Measurements from ENCODE around the gene ASTN2.

ASTN2 gene

GRCh38 chr9:116623715-116624114 lies 791.1 kb downstream of the ASTN2 start:
- Histone ChIP-seq H4K91ac (ENCODE audit: low read depth, low read length, poor library complexity) (no peak overlapping the region), H3K9ac (ENCODE audit: low read depth, low read length, poor library complexity) (no peak overlapping the region), H3K79me1 (ENCODE audit: low read depth, low read length) (no peaks in the 10 kb centered on the region), H3K27ac (replicated peaks; ENCODE audit: low read length) (no peak overlapping the region), H3K27me3 (ENCODE audit: control insufficient read depth in 3 of 3, insufficient read depth in 3 of 3, low read depth in 1 of 3, low read length in 3 of 3) (no peaks in the 10 kb centered on the region), H2BK15ac (ENCODE audit: low read length) (no peak overlapping the region), H3K4ac (ENCODE audit: low read length) (no peak overlapping the region), H3K14ac (ENCODE audit: low read length) (no peak overlapping the region), H3K4me2 (ENCODE audit: insufficient read depth, low read length, poor library complexity, severe bottlenecking) (no peak overlapping the region), H2BK12ac (ENCODE audit: low read length) (no peak overlapping the region), H2BK120ac (ENCODE audit: low read depth, low read length) (no peak overlapping the region), H3K4me3 (ENCODE audit: low read length in 2 of 2) (no peak overlapping the region), H3K23ac (ENCODE audit: low read depth, low read length, poor library complexity) (no peak overlapping the region), H2AFZ (ENCODE audit: low read length) (no peak overlapping the region), H3K18ac (ENCODE audit: low read length) (no peak overlapping the region), H4K8ac (ENCODE audit: low read depth, low read length) (no peak overlapping the region), H3K9me3 (replicated peaks in 1 of 2; ENCODE audit: control insufficient read depth in 2 of 2, insufficient read depth in 1 of 2, low read depth in 1 of 2, low read length in 2 of 2) (no peaks in the 10 kb centered on the region), H2BK5ac (ENCODE audit: low read length) (no peak overlapping the region), H3K4me1 (ENCODE audit: control insufficient read depth in 2 of 2, insufficient read depth in 1 of 2, low read depth in 1 of 2, low read length in 2 of 2) (no peaks in the 10 kb centered on the region), H3K36me3 (replicated peaks in 1 of 2; ENCODE audit: control insufficient read depth in 2 of 2, insufficient read depth in 2 of 2, low read length in 2 of 2) (no peaks in the 10 kb centered on the region), H2AK5ac (ENCODE audit: low read depth, low read length) (no peak overlapping the region)
- no peak for DNase-seq (ENCODE audit: low spot score)
- WGBS, 2 donors (ENCODE audit: extremely low coverage in 2 of 2, insufficient read length in 2 of 2, insufficient replicate concordance in 1 of 2): no CpG with 5 or more reads among the region's 4 CpGs

DNA sequence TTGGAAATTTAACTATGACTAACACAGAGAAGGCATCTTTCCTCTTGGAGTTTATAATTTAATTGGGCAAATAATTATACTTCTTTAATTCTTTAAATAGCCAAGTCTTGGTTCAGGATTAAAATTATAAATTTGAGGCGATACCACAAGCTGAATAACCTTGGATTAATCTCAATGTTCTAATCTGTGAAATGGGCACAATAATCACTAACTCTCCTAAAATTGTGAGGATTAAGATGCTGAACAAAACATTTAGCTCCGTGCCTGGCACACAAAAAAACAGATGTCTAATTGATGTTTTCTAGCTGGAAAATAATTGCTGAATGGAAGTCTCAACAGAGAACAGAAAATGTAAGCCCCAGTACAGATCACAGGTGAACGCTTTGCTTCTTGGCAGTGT lies 797.5 kb downstream of the ASTN2 start:
- Histone ChIP-seq H4K91ac (ENCODE audit: low read depth, low read length, poor library complexity) (no peak overlapping the region), H3K4me3 (ENCODE audit: low read length in 2 of 2) (no peak overlapping the region), H2BK120ac (ENCODE audit: low read depth, low read length) (no peak overlapping the region), H2AFZ (ENCODE audit: low read length) (no peak overlapping the region), H3K9ac (ENCODE audit: low read depth, low read length, poor library complexity) (no peak overlapping the region), H3K4me2 (ENCODE audit: insufficient read depth, low read length, poor library complexity, severe bottlenecking) (no peak overlapping the region), H3K27ac (replicated peaks; ENCODE audit: low read length) (no peak overlapping the region), H2BK12ac (ENCODE audit: low read length) (no peak overlapping the region), H3K36me3 (replicated peaks in 1 of 2; ENCODE audit: control insufficient read depth in 2 of 2, insufficient read depth in 2 of 2, low read length in 2 of 2) (no peaks in the 10 kb centered on the region), H3K14ac (ENCODE audit: low read length) (no peak overlapping the region), H3K4ac (ENCODE audit: low read length) (no peak overlapping the region), H3K9me3 (replicated peaks in 1 of 2; ENCODE audit: control insufficient read depth in 2 of 2, insufficient read depth in 1 of 2, low read depth in 1 of 2, low read length in 2 of 2) (no peaks in the 10 kb centered on the region), H4K8ac (ENCODE audit: low read depth, low read length) (no peak overlapping the region), H3K4me1 (ENCODE audit: control insufficient read depth in 2 of 2, insufficient read depth in 1 of 2, low read depth in 1 of 2, low read length in 2 of 2) (no peaks in the 10 kb centered on the region), H3K27me3 (ENCODE audit: control insufficient read depth in 3 of 3, insufficient read depth in 3 of 3, low read depth in 1 of 3, low read length in 3 of 3) (no peaks in the 10 kb centered on the region), H2BK15ac (ENCODE audit: low read length) (no peak overlapping the region), H3K79me1 (ENCODE audit: low read depth, low read length) (no peaks in the 10 kb centered on the region), H2BK5ac (ENCODE audit: low read length) (no peak overlapping the region), H2AK5ac (ENCODE audit: low read depth, low read length) (no peak overlapping the region), H3K23ac (ENCODE audit: low read depth, low read length, poor library complexity) (no peak overlapping the region), H3K18ac (ENCODE audit: low read length) (no peak overlapping the region)
- no peak for DNase-seq (ENCODE audit: low spot score)
- WGBS, 2 donors (ENCODE audit: extremely low coverage in 2 of 2, insufficient read length in 2 of 2, insufficient replicate concordance in 1 of 2): no CpG with 5 or more reads among the region's 3 CpGs

- no CpG with 5 or more reads among the region's 5 CpGs for WGBS, 2 donors (ENCODE audit: extremely low coverage in 2 of 2, insufficient read length in 2 of 2, insufficient replicate concordance in 1 of 2)
These were observed 798.4 kb downstream of the ASTN2 start for GRCh38 chr9:116616304-116616914.

GRCh38 chr9:116608064-116608463 lies 806.8 kb downstream of the ASTN2 start:
- H3K79me1 ChIP-seq (ENCODE audit: low read depth, low read length): no peaks in the 10 kb centered on the region
- no peak overlapping the region for H2BK120ac ChIP-seq (ENCODE audit: low read depth, low read length)
- H3K18ac ChIP-seq (ENCODE audit: low read length): no peak overlapping the region
- no peak overlapping the region for H3K9ac ChIP-seq (ENCODE audit: low read depth, low read length, poor library complexity)
- DNase-seq (ENCODE audit: low spot score): no peak
- H2AFZ ChIP-seq (ENCODE audit: low read length): no peak overlapping the region
- H3K4ac ChIP-seq (ENCODE audit: low read length): no peak overlapping the region
- no peak overlapping the region for H2AK5ac ChIP-seq (ENCODE audit: low read depth, low read length)
- no peak overlapping the region for H2BK15ac ChIP-seq (ENCODE audit: low read length)
- no peak overlapping the region for H3K14ac ChIP-seq (ENCODE audit: low read length)
- H4K8ac ChIP-seq (ENCODE audit: low read depth, low read length): no peak overlapping the region
- no peak overlapping the region for H3K23ac ChIP-seq (ENCODE audit: low read depth, low read length, poor library complexity)
- H4K91ac ChIP-seq (ENCODE audit: low read depth, low read length, poor library complexity): no peak overlapping the region
- no peak overlapping the region for H2BK5ac ChIP-seq (ENCODE audit: low read length)
- no peak overlapping the region for H3K4me2 ChIP-seq (ENCODE audit: insufficient read depth, low read length, poor library complexity, severe bottlenecking)
- peaks cover 0 to 7% of the 10 kb centered on the region in 2 donors for H3K36me3 ChIP-seq (replicated peaks in 1 of 2; ENCODE audit: control insufficient read depth in 2 of 2, insufficient read depth in 2 of 2, low read length in 2 of 2)
- H2BK12ac ChIP-seq (ENCODE audit: low read length): no peak overlapping the region
- no peaks in the 10 kb centered on the region for H3K4me1 ChIP-seq (ENCODE audit: control insufficient read depth in 2 of 2, insufficient read depth in 1 of 2, low read depth in 1 of 2, low read length in 2 of 2)
- no CpG with 5 or more reads among the region's 1 CpG for whole genome bisulfite sequencing, 2 donors (ENCODE audit: extremely low coverage in 2 of 2, insufficient read length in 2 of 2, insufficient replicate concordance in 1 of 2)
- no peak overlapping the region for H3K27ac ChIP-seq (replicated peaks; ENCODE audit: low read length)
- H3K9me3 ChIP-seq (replicated peaks in 1 of 2; ENCODE audit: control insufficient read depth in 2 of 2, insufficient read depth in 1 of 2, low read depth in 1 of 2, low read length in 2 of 2): no peaks in the 10 kb centered on the region
- no peak overlapping the region for H3K4me3 ChIP-seq (ENCODE audit: low read length in 2 of 2)
- no peaks in the 10 kb centered on the region for H3K27me3 ChIP-seq (ENCODE audit: control insufficient read depth in 3 of 3, insufficient read depth in 3 of 3, low read depth in 1 of 3, low read length in 3 of 3)

More at GRCh38 chr9:116616304-116616914, 798.4 kb downstream of the ASTN2 start:
- Histone ChIP-seq H2BK12ac (ENCODE audit: low read length) (no peak overlapping the region), H2AK5ac (ENCODE audit: low read depth, low read length) (no peak overlapping the region), H3K9ac (ENCODE audit: low read depth, low read length, poor library complexity) (no peak overlapping the region), H3K36me3 (replicated peaks in 1 of 2; ENCODE audit: control insufficient read depth in 2 of 2, insufficient read depth in 2 of 2, low read length in 2 of 2) (no peaks in the 10 kb centered on the region), H2AFZ (ENCODE audit: low read length) (no peak overlapping the region), H3K9me3 (replicated peaks in 1 of 2; ENCODE audit: control insufficient read depth in 2 of 2, insufficient read depth in 1 of 2, low read depth in 1 of 2, low read length in 2 of 2) (no peaks in the 10 kb centered on the region), H3K27me3 (ENCODE audit: control insufficient read depth in 3 of 3, insufficient read depth in 3 of 3, low read depth in 1 of 3, low read length in 3 of 3) (no peaks in the 10 kb centered on the region), H3K79me1 (ENCODE audit: low read depth, low read length) (no peaks in the 10 kb centered on the region), H4K8ac (ENCODE audit: low read depth, low read length) (no peak overlapping the region), H2BK120ac (ENCODE audit: low read depth, low read length) (no peak overlapping the region), H3K27ac (replicated peaks; ENCODE audit: low read length) (no peak overlapping the region), H3K4me3 (ENCODE audit: low read length in 2 of 2) (no peak overlapping the region), H2BK5ac (ENCODE audit: low read length) (no peak overlapping the region), H4K91ac (ENCODE audit: low read depth, low read length, poor library complexity) (no peak overlapping the region), H3K23ac (ENCODE audit: low read depth, low read length, poor library complexity) (no peak overlapping the region), H2BK15ac (ENCODE audit: low read length) (no peak overlapping the region), H3K4ac (ENCODE audit: low read length) (no peak overlapping the region), H3K4me2 (ENCODE audit: insufficient read depth, low read length, poor library complexity, severe bottlenecking) (no peak overlapping the region), H3K14ac (ENCODE audit: low read length) (no peak overlapping the region), H3K4me1 (ENCODE audit: control insufficient read depth in 2 of 2, insufficient read depth in 1 of 2, low read depth in 1 of 2, low read length in 2 of 2) (no peaks in the 10 kb centered on the region), H3K18ac (ENCODE audit: low read length) (no peak overlapping the region)
- no peak for DNase-seq (ENCODE audit: low spot score)
